Neural progenitor cell (in vitro differentiated cells): ENCODE results near the gene NFATC1. TPM values are rescaled to one million over a fixed set of nuclear protein-coding genes. Genes with fewer than 3 reads are reported as not detected.

Experiments used
- DNase-seq: peaks from one replicate; pipeline ENCODE4 v3.0.0-alpha.2; 2016; ENCODE audit warnings: low spot score
- H2AFZ ChIP-seq: fragments of 200-600 bp; sonication (generic); replicated peaks from 2 replicates; pipeline ENCODE4 v1.6.1; 2016; ENCODE audit warnings: antibody characterized with exemption
- H3F3A ChIP-seq: fragments of 200-600 bp; sonication (generic); 2 replicates; pipeline ENCODE4 v1.6.1; 2016; ENCODE audit warnings: antibody characterized with exemption, low read depth
- H3K27ac ChIP-seq: fragments of 200-600 bp; sonication (generic); 2 replicates; pipeline ENCODE4 v1.5.1; 2016; ENCODE audit warnings: mild to moderate bottlenecking
- H3K27me3 ChIP-seq: fragments of 200-600 bp; sonication (generic); 2 replicates; pipeline ENCODE4 v1.6.1; 2016; ENCODE audit warnings: mild to moderate bottlenecking, moderate library complexity
- H3K36me3 ChIP-seq: fragments of 200-600 bp; sonication (generic); 2 replicates; pipeline ENCODE4 v1.5.1; 2016
- H3K4me1 ChIP-seq: fragments of 200-600 bp; sonication (generic); 2 replicates; pipeline ENCODE4 v1.6.1; 2016; ENCODE audit warnings: mixed run types
- H3K4me2 ChIP-seq: fragments of 200-600 bp; sonication (generic); 2 replicates; pipeline ENCODE4 v1.6.1; 2016
- H3K4me3 ChIP-seq: fragments of 200-600 bp; sonication (generic); 2 replicates; pipeline ENCODE4 v1.5.1; 2016
- H3K79me2 ChIP-seq: fragments of 200-600 bp; sonication (generic); 2 replicates; pipeline ENCODE4 v1.6.1; 2016; ENCODE audit warnings: low read depth
- H3K9ac ChIP-seq: fragments of 200-600 bp; sonication (generic); 2 replicates; pipeline ENCODE4 v1.6.1; 2016
- H3K9me3 ChIP-seq: fragments of 200-600 bp; sonication (generic); 2 replicates; pipeline ENCODE4 v1.5.1; 2016; ENCODE audit warnings: low read depth
- H4K20me1 ChIP-seq: fragments of 200-600 bp; sonication (generic); 2 replicates; pipeline ENCODE4 v1.6.1; 2016; ENCODE audit warnings: low read depth
- H3K27ac Mint-ChIP-seq: 3 replicates; pipeline ENCODE4 v1.8.0; 2021; ENCODE audit warnings: mixed read lengths
- H3K27me3 Mint-ChIP-seq: 2 replicates; pipeline ENCODE4 v1.8.0; 2022; ENCODE audit warnings: low read depth, mild to moderate bottlenecking, inconsistent platforms, moderate library complexity, mixed read lengths; ENCODE audit not compliant: insufficient read depth
- H3K36me3 Mint-ChIP-seq: 3 replicates; pipeline ENCODE4 v1.8.0; 2021; ENCODE audit warnings: mixed read lengths
- H3K4me1 Mint-ChIP-seq: 3 replicates; pipeline ENCODE4 v1.8.0; 2021; ENCODE audit warnings: mixed read lengths
- H3K4me3 Mint-ChIP-seq: 3 replicates; pipeline ENCODE4 v1.8.0; 2021; ENCODE audit warnings: mild to moderate bottlenecking, moderate library complexity, mixed read lengths
- H3K9me3 Mint-ChIP-seq: 3 replicates; pipeline ENCODE4 v1.8.0; 2020; ENCODE audit warnings: mixed read lengths
- CTCF ChIP-seq: fragments of 200-600 bp; sonication (generic); IDR thresholded peaks from 2 replicates; pipeline ENCODE4 v1.5.1; 2017; ENCODE audit warnings: antibody characterized with exemption, mild to moderate bottlenecking
- EZH2 ChIP-seq: fragments of 200-600 bp; sonication (generic); IDR thresholded peaks from 2 replicates; pipeline ENCODE4 v1.6.1; 2017; ENCODE audit warnings: antibody characterized with exemption, mild to moderate bottlenecking, moderate library complexity
- EZH2phosphoT487 ChIP-seq: fragments of 200-600 bp; sonication (generic); IDR thresholded peaks from 2 replicates; pipeline ENCODE4 v1.6.1; 2017; ENCODE audit warnings: antibody characterized with exemption
- total RNA-seq: library from RNA; depleted of rRNA; stranded (reverse); fragments of >200 nt; gene quantifications from 2 replicates; pipeline ENCODE4 v1.2.3, GENCODE V29; 2015; ENCODE audit warnings: low replicate concordance

Gene NFATC1
- total RNA-seq, 1 donor from 2014 or later, result 2.3 TPM

GRCh38 chr18:79367480-79367879 lies 28.2 kb upstream of the NFATC1 start:
- no peak for DNase-seq
- no peak overlapping the region for H3K9ac ChIP-seq
- TF ChIP-seq EZH2 (no peak), CTCF (no peak), EZH2phosphoT487 (no peak)
- H3K4me3 ChIP-seq, result no peak overlapping the region
- no peak overlapping the region for H3K27ac ChIP-seq
- no peaks in the 10 kb centered on the region for H3K27me3 ChIP-seq
- Mint-ChIP-seq H3K27me3 (no peaks in the 10 kb centered on the region), H3K4me1 (peaks cover 3% of the 10 kb centered on the region), H3K27ac (no peak overlapping the region), H3K4me3 (no peak overlapping the region), H3K9me3 (peaks cover 4% of the 10 kb centered on the region), H3K36me3 (peaks cover 32% of the 10 kb centered on the region)
- H3K4me2 ChIP-seq, result no peak overlapping the region
- no peaks in the 10 kb centered on the region for H4K20me1 ChIP-seq
- H3K79me2 ChIP-seq, result no peaks in the 10 kb centered on the region
- no peaks in the 10 kb centered on the region for H3K36me3 ChIP-seq
- no peaks in the 10 kb centered on the region for H3F3A ChIP-seq
- H3K9me3 ChIP-seq, result no peaks in the 10 kb centered on the region
- no peaks in the 10 kb centered on the region for H3K4me1 ChIP-seq
- H2AFZ ChIP-seq, result no peak overlapping the region

GRCh38 chr18:79367989-79368388 lies 27.7 kb upstream of the NFATC1 start:
- Histone ChIP-seq H3F3A (no peaks in the 10 kb centered on the region), H3K4me2 (no peak overlapping the region), H3K4me3 (no peak overlapping the region), H3K9me3 (no peaks in the 10 kb centered on the region), H2AFZ (no peak overlapping the region), H3K36me3 (no peaks in the 10 kb centered on the region), H3K27ac (no peak overlapping the region), H3K79me2 (no peaks in the 10 kb centered on the region), H3K27me3 (no peaks in the 10 kb centered on the region), H3K4me1 (no peaks in the 10 kb centered on the region), H4K20me1 (no peaks in the 10 kb centered on the region), H3K9ac (no peak overlapping the region)
- DNase-seq, result no peak
- no peaks in the 10 kb centered on the region for H3K27me3 Mint-ChIP-seq
- H3K4me3 Mint-ChIP-seq, result no peak overlapping the region
- H3K27ac Mint-ChIP-seq, result no peak overlapping the region
- TF ChIP-seq CTCF, result no peak
- no peak for TF ChIP-seq EZH2
- TF ChIP-seq EZH2phosphoT487, result no peak
- peaks cover 31% of the 10 kb centered on the region for H3K36me3 Mint-ChIP-seq
- H3K9me3 Mint-ChIP-seq, result peaks cover 4% of the 10 kb centered on the region
- H3K4me1 Mint-ChIP-seq, result peaks cover 3% of the 10 kb centered on the region

GRCh38 chr18:79368681-79369080 lies 27.0 kb upstream of the NFATC1 start:
- no peaks in the 10 kb centered on the region for H3K4me1 ChIP-seq
- no peaks in the 10 kb centered on the region for H3K79me2 ChIP-seq
- no peak overlapping the region for H3K27ac ChIP-seq
- no peak overlapping the region for H2AFZ ChIP-seq
- H4K20me1 ChIP-seq, result no peaks in the 10 kb centered on the region
- H3K36me3 Mint-ChIP-seq, result peaks cover 25% of the 10 kb centered on the region
- DNase-seq, result no peak
- H3K36me3 ChIP-seq, result no peaks in the 10 kb centered on the region
- no peak overlapping the region for H3K9ac ChIP-seq
- no peaks in the 10 kb centered on the region for H3K27me3 ChIP-seq
- H3K27me3 Mint-ChIP-seq, result no peaks in the 10 kb centered on the region
- H3K4me2 ChIP-seq, result no peak overlapping the region
- H3K9me3 Mint-ChIP-seq, result no peaks in the 10 kb centered on the region
- H3K4me1 Mint-ChIP-seq, result peaks cover 3% of the 10 kb centered on the region
- H3F3A ChIP-seq, result no peaks in the 10 kb centered on the region
- peak overlapping the region; percentile 65 for H3K27ac Mint-ChIP-seq
- no peaks in the 10 kb centered on the region for H3K9me3 ChIP-seq
- TF ChIP-seq EZH2phosphoT487, result no peak
- no peak for TF ChIP-seq EZH2
- TF ChIP-seq CTCF, result no peak
- no peak overlapping the region for H3K4me3 ChIP-seq
- H3K4me3 Mint-ChIP-seq, result no peak overlapping the region
